IPS-15b (cell line): ENCODE results near the gene LHX3.

Source experiments
- H3K27me3 ChIP-seq: one replicate; pipeline ENCODE4 v1.6.1; 2013; ENCODE audit warnings: low read length; ENCODE audit not compliant: control insufficient read depth, insufficient read depth
- H3K36me3 ChIP-seq: one replicate; pipeline ENCODE4 v1.6.1; 2013; ENCODE audit warnings: low read length; ENCODE audit not compliant: control insufficient read depth, insufficient read depth
- H3K4me1 ChIP-seq: one replicate; pipeline ENCODE4 v1.6.1; 2013; ENCODE audit warnings: mild to moderate bottlenecking, low read length; ENCODE audit not compliant: control insufficient read depth, insufficient read depth
- H3K4me3 ChIP-seq: one replicate; pipeline ENCODE4 v1.5.1; 2013; ENCODE audit warnings: low read depth, low read length
- H3K9ac ChIP-seq: one replicate; pipeline ENCODE4 v1.6.1; 2013; ENCODE audit warnings: low read depth, mild to moderate bottlenecking, low read length
- H3K9me3 ChIP-seq: one replicate; pipeline ENCODE4 v1.6.1; 2013; ENCODE audit warnings: mild to moderate bottlenecking, low read length; ENCODE audit not compliant: control insufficient read depth, insufficient read depth

The LHX3 gene

DNA sequence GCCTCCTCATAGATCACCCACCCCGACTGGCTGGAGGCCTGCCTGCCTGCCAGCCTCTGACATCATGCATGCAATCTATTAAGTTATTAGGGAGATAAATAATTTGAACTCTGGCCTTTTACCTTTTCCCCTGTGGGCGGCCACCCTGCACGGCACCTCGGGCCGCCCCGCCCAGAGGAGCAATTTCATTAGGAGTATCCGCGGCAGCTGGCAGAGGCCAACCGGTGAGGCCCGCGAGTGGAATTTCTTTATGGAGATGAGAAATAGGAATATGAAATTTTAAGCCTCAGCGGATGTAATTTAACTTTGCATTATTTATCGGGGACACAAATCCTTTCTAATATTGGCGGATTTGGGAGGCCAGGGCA lies 22.5 kb downstream of the LHX3 start:
- no peaks in the 10 kb centered on the region for H3K9me3 ChIP-seq
- no peaks in the 10 kb centered on the region for H3K27me3 ChIP-seq
- H3K4me3 ChIP-seq = no peak overlapping the region
- H3K9ac ChIP-seq = no peak overlapping the region
- H3K4me1 ChIP-seq = no peaks in the 10 kb centered on the region
- no peaks in the 10 kb centered on the region for H3K36me3 ChIP-seq

DNA sequence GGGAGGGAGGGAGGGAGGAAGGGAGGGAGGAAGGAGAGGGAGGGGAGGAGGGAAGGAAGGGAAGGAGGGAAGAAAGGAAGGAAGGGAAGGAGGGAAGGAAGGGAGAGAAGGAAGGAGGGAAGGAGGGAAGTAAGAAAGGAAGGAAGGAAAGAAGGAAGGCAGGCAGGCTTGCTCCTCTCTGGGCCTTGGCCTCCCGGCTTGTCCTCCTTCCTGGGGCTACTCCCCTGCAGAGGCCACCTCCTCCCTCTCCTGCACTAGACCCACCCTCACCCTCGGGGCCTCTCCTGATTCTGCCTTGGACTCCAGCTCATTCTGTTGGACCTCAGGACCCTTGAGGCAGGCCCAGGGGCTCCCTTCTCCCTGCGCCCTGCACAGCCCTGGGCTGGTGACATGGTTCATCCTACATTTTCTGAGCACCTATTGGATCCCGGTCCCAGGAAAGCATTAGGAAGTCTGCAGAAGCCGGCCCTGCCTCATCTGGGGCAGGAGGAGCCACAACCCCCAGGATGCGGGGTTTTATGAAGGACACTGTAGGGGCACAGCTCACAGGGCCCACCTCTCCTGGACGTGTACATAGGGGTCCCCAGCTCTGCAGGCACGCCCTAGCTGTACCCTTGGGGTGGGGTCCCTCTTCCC lies 23.0 kb downstream of the LHX3 start:
- H3K36me3 ChIP-seq = no peaks in the 10 kb centered on the region
- no peaks in the 10 kb centered on the region for H3K27me3 ChIP-seq
- H3K9ac ChIP-seq = no peak overlapping the region
- H3K9me3 ChIP-seq = no peaks in the 10 kb centered on the region
- no peaks in the 10 kb centered on the region for H3K4me1 ChIP-seq
- no peak overlapping the region for H3K4me3 ChIP-seq

DNA sequence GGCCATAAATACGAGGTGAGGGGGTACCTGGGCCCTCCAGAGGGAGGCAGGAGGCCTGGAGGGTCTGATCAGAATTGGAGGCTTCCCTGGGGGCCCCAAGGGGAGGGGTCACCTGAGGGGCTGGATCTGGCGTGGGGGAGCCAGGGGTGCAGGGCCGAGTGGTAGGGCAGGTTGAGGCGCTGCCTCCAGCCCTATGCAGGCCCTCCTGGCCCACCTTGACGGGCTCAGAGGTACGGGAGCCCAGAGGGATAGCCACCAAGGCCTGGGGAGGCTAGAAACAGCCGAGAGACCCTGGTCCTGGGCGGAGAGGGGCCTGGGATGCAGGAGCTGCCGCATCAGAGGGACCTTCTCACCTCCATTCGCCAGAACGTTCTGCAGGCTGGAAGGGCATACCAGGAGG lies 24.3 kb downstream of the LHX3 start:
- H3K9ac ChIP-seq = no peak overlapping the region
- H3K4me1 ChIP-seq = no peaks in the 10 kb centered on the region
- no peaks in the 10 kb centered on the region for H3K36me3 ChIP-seq
- H3K9me3 ChIP-seq = no peaks in the 10 kb centered on the region
- no peaks in the 10 kb centered on the region for H3K27me3 ChIP-seq
- H3K4me3 ChIP-seq = no peak overlapping the region

DNA sequence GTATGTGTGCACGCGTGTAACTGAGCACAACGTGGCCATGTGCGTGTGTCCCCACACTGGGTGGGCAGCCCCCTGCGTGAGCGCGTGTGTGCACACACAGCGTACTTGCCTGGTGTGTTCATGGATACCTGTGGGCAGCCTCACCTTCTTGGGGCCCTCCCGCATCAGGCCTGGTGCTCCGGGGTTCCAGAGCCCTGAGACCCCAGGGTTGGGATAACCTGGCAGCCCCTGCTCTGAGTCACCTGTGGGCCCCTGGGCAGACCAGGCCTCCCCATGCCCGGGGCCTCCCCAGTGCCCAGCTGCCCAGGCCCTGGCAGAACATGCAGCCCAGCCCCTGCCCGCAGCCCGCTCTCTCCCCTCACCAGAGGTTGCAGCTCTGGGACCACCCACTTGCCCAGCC lies 25.2 kb downstream of the LHX3 start:
- H3K36me3 ChIP-seq = no peaks in the 10 kb centered on the region
- no peaks in the 10 kb centered on the region for H3K27me3 ChIP-seq
- no peaks in the 10 kb centered on the region for H3K4me1 ChIP-seq

DNA sequence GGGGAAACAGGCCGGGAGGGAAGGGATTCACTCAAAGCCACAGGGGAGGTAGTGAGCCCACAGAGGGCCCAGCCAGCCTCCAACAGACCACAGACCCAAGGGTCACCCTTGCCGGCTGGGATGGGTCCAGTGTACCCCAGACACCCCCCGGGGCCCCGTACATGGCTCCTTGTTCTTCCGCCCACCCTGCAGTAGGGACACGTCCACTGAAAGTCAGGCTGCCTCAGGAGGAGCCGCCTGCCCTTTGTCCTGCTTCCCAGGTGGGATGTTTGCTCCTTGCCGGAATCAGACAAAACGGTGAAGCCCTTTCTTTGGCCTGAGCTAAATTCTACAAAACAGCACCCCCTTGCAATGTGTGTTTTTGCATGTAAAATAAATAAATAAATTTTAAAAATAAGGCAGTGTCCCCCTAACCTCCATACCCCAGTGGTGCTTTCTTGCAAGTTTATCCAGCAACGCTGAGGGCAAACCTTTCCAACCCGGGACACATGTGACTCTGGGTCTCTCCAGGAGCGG lies 25.8 kb downstream of the LHX3 start:
- Histone ChIP-seq H3K4me1 (no peaks in the 10 kb centered on the region), H3K9ac (no peak overlapping the region), H3K36me3 (no peaks in the 10 kb centered on the region), H3K27me3 (no peaks in the 10 kb centered on the region), H3K9me3 (no peaks in the 10 kb centered on the region), H3K4me3 (no peak overlapping the region)

More for the DNA sequence above, 25.2 kb downstream of the LHX3 start:
- no peak overlapping the region for H3K4me3 ChIP-seq
- no peak overlapping the region for H3K9ac ChIP-seq
- no peaks in the 10 kb centered on the region for H3K9me3 ChIP-seq

DNA sequence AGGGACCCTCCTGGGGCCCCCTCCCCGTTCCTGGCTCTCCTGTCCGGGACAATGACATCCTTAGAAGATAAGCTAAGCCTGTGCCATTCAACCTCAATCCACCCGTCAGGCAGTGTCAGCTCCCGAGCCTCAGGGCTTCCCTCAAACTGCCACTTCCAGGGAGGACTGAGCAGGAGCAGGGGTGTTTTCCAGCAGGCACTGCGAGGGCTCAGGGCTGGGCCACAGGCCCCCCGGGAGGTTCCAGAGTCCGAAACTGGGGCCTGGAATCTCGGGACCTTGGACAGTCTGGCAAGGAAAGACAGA lies 26.2 kb downstream of the LHX3 start:
- H3K27me3 ChIP-seq = no peaks in the 10 kb centered on the region
- H3K4me1 ChIP-seq = no peaks in the 10 kb centered on the region
- no peaks in the 10 kb centered on the region for H3K9me3 ChIP-seq
- no peak overlapping the region for H3K9ac ChIP-seq
- no peak overlapping the region for H3K4me3 ChIP-seq
- H3K36me3 ChIP-seq = no peaks in the 10 kb centered on the region

DNA sequence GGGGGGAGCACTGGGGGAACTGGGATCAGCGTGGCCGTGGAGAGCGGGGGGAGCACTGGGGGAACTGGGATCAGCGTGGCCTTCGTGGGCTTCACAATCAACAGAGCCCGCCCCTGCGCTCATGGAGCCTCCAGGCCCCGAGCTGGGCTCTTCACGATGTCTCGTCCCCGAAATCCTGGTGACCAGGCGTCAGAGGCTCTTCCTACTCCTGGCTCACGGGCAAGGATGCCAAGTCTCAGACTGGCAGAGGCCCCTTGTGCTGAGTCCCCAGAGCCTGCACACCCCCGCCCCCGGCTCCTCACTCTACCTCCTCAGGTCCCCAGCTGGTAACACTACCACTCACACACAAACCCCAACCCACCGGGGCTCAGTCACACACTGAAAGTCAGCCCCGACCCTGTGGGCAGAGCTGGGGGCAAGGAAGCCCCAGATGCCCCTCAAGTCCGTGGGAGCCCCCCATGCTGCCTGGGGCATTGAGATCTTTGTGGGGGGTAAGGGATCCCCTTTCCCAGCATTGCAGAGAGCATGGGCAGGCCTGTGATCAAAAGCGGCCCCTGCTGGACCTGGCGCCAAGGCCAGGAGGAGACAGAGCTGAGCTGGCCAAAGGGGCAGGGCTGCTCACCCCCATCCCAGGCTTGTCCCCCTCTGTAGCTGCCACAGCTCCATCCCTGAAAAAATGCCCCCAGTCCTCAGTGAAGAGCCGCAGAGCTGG lies 26.7 kb downstream of the LHX3 start:
- Histone ChIP-seq H3K4me1 (no peaks in the 10 kb centered on the region), H3K9me3 (no peaks in the 10 kb centered on the region), H3K27me3 (no peaks in the 10 kb centered on the region), H3K4me3 (no peak overlapping the region), H3K9ac (no peak overlapping the region), H3K36me3 (no peaks in the 10 kb centered on the region)

DNA sequence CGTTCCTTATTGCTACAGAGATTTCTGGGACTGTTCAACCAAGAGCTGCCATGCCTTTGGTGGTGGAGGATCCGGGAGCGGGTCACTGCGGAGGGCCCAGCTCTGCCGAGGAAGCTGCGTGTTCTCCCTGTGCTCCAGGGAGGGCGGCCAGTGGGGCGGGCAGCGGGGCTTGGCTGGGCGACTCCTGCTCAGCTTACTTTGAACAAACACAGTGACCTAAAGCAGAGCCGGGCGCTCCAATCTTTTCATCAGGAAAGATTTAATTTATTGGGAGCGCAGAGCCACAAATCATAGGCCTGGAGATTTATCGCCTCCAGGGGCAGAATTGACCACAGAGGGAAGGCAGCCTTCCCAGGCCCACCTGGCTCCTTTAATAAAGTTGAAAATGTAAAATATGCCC lies 27.7 kb downstream of the LHX3 start:
- H3K36me3 ChIP-seq = no peaks in the 10 kb centered on the region
- H3K4me3 ChIP-seq = no peak overlapping the region
- H3K9ac ChIP-seq = no peak overlapping the region
- H3K27me3 ChIP-seq = no peaks in the 10 kb centered on the region
- no peaks in the 10 kb centered on the region for H3K9me3 ChIP-seq
- no peaks in the 10 kb centered on the region for H3K4me1 ChIP-seq

DNA sequence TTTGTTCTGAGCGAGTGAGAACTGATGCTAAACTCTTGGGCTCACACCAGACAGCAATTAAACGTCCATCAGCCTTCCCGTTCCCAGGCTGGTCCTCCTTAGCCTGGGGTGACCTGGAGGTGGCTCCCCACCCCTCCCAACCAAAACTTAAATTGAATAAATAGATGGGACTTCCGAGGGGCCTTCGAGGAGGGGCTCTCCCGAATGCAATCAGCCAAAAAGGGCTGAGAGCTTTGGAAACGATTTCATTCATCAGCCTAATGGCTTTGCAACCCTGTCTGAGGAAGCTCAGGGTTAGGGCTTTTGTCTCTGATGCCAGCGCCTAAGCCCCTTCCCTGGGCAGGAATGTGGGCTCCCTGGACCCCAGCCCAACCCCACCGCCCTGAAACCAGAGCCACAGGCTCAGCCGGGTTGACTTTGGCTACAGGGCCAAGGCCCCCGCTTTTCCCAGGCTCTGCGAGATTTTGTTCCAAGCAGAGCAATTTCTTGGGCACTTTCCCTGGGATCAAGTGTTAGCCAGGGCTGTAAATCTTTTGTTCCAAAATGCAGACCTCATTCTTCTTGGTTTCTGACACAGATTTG lies 29.2 kb downstream of the LHX3 start:
- no peaks in the 10 kb centered on the region for H3K36me3 ChIP-seq
- H3K4me1 ChIP-seq = peaks cover 9% of the 10 kb centered on the region
- H3K9ac ChIP-seq = no peak overlapping the region
- H3K4me3 ChIP-seq = no peak overlapping the region
- H3K27me3 ChIP-seq = no peaks in the 10 kb centered on the region
- H3K9me3 ChIP-seq = no peaks in the 10 kb centered on the region

DNA sequence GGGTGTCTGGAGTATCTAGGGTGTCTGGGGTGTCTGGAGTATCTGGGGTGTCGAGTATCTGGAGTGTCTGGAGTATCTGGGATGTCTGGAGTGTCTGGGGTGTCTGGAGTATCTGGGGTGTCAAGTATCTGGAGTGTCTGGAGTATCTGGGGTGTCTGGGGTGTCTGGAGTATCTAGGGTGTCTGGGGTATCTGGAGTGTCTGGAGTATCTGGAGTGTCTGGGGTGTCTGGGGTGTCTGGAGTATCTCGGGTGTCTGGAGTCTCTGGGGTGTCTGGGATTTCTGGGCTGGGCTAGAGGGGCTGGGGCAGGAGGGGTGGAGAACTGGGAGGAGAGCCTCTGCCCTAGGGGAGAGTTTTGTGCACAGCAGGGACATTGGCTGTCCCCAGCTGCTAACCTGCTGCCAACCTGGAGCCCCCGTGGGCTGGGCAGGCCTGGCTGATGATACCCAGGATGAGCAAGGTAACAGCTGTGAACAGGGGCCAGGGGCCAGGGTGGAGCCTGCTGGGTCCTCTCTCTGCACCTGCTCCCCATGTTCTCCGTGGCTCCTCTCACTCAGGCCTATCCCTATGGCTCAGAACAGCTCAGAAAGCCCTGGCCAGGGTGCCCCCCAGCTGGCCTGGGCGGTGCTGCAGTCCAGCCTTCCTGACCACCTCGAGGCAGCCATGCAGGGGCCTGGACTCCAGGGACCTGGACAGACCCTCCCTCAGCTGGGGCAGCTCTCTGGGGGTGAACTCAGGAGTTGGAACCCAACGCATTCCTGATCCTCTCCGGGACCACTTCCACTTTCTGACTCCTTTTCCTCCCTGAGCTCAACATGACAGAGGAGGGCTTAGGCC lies 29.9 kb downstream of the LHX3 start:
- Histone ChIP-seq H3K9me3 (no peaks in the 10 kb centered on the region), H3K4me1 (peaks cover 9% of the 10 kb centered on the region), H3K36me3 (no peaks in the 10 kb centered on the region), H3K9ac (no peak overlapping the region), H3K4me3 (no peak overlapping the region), H3K27me3 (no peaks in the 10 kb centered on the region)

DNA sequence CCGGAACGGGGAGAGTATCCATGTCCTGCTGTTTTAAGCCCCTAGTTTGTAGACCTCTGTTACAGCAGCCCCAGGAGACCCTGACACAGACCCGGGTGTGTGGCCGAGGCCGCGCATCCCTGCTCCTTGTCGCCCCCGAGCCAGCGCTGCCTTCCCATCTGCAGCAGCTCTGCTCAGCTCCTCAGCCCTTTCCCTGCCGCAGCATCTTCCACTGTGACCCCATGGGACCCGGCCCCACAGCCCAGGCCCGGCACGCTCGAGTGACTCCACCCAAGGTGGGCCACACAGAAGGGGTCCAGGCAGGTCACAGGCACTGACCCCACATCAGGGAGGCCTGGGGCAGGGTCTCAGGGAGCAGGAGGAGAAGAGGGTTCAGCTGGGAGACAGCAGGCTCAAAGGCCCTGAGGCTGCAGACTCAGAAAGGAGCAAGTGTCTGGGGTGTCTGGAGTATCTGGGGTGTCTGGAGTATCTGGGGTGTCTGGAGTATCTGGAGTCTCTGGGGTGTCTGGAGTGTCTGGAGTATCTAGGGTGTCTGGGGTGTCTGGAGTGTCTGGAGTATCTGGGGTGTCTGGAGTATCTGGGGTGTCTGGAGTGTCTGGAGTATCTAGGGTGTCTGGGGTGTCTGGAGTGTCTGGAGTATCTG lies 31.2 kb downstream of the LHX3 start:
- Histone ChIP-seq H3K4me1 (peaks cover 9% of the 10 kb centered on the region), H3K27me3 (no peaks in the 10 kb centered on the region)

More for the DNA sequence above, 31.2 kb downstream of the LHX3 start:
- no peak overlapping the region for H3K9ac ChIP-seq
- H3K9me3 ChIP-seq = no peaks in the 10 kb centered on the region
- no peak overlapping the region for H3K4me3 ChIP-seq
- H3K36me3 ChIP-seq = no peaks in the 10 kb centered on the region
